Activated CD4-positive, alpha-beta memory T cell treated with anti-CD3 and anti-CD28 coated beads for 36 hours (primary cell): ENCODE measurements around the gene OR52K1. TPM values are rescaled to one million over a fixed set of nuclear protein-coding genes. Genes with fewer than 3 reads are reported as not detected.
"Not testable (repeated sequence)": the region's sequence is repeated elsewhere in the genome, so short reads cannot be mapped to it uniquely, and the experiment has no call there.

Source experiments
- CTCF ChIA-PET: fragments of 350-600 bp; sonication (Branson Sonifier 250); formaldehyde crosslinking; loops from one replicate; lab custom pipeline; 2021; ENCODE audit warnings: antibody characterized with exemption, inconsistent platforms; lab: Charles Lee
- POLR2A ChIA-PET: fragments of 350-600 bp; sonication (Branson Sonifier 250); formaldehyde crosslinking; loops from one replicate; lab custom pipeline; 2021; ENCODE audit warnings: antibody characterized with exemption; lab: Charles Lee
- DNase-seq: peaks from one replicate; pipeline ENCODE4 v3.0.0-alpha.2; 2020
- H3K27ac Mint-ChIP-seq: one replicate; pipeline ENCODE4 v1.8.0; 2021; ENCODE audit warnings: mixed read lengths
- H3K27me3 Mint-ChIP-seq: one replicate; pipeline ENCODE4 v1.8.0; 2021; ENCODE audit warnings: mixed read lengths
- H3K36me3 Mint-ChIP-seq: one replicate; pipeline ENCODE4 v1.8.0; 2021; ENCODE audit warnings: mixed read lengths
- H3K4me1 Mint-ChIP-seq: one replicate; pipeline ENCODE4 v1.8.0; 2021; ENCODE audit warnings: low read depth, mixed read lengths
- H3K4me3 Mint-ChIP-seq: one replicate; pipeline ENCODE4 v1.8.0; 2021; ENCODE audit warnings: mild to moderate bottlenecking, mixed read lengths
- H3K9me3 Mint-ChIP-seq: one replicate; pipeline ENCODE4 v1.8.0; 2021; ENCODE audit warnings: mixed read lengths
- intact Hi-C: fragments of 100-400 bp; cut with micrococcal nuclease; formaldehyde crosslinking; loops from one replicate; pipeline ENCODE4 v1.15.1; 2023
- total RNA-seq, 2 experiments: library from RNA; stranded (reverse); gene quantifications; one replicate each; pipeline ENCODE4 v1.2.3, GENCODE V29; 2021

The OR52K1 gene
- total RNA-seq, 2 experiments from 2014 or later = not detected

- Mint-ChIP-seq H3K36me3 (no peaks in the 10 kb centered on the region), H3K9me3 (peaks cover 4% of the 10 kb centered on the region), H3K4me3 (no peak overlapping the region), H3K27me3 (peaks cover 8% of the 10 kb centered on the region), H3K27ac (no peak overlapping the region), H3K4me1 (peaks cover 6% of the 10 kb centered on the region)
- POLR2A ChIA-PET = no interaction called here
- peak; percentile 14 for DNase-seq
- CTCF ChIA-PET = interaction anchor here (5.4 kb wide), 1 partner anchor 310 kb away, joined by 83 read pairs; no protein-coding TSS in a partner anchor
- intact Hi-C loops = no loop called here
Observed at GRCh38 chr11:4495487-4495886, 13.0 kb downstream of the OR52K1 start.

- Mint-ChIP-seq H3K4me1 (peaks cover 6% of the 10 kb centered on the region), H3K36me3 (no peaks in the 10 kb centered on the region), H3K9me3 (peaks cover 4% of the 10 kb centered on the region), H3K27ac (no peak overlapping the region), H3K27me3 (peaks cover 8% of the 10 kb centered on the region), H3K4me3 (no peak overlapping the region)
- ChIA-PET POLR2A (no interaction called here), CTCF (interaction anchor here (5.4 kb wide), 1 partner anchor 310 kb away, joined by 83 read pairs; no protein-coding TSS in a partner anchor)
- DNase-seq = no peak
- intact Hi-C loops = no loop called here
Observed at GRCh38 chr11:4495986-4496385, 13.5 kb downstream of the OR52K1 start.

GRCh38 chr11:4496557-4497248, 14.3 kb downstream of the OR52K1 start:
- H3K4me3 Mint-ChIP-seq = no peak overlapping the region
- H3K27ac Mint-ChIP-seq = no peak overlapping the region
- no peak for DNase-seq
- intact Hi-C loops = no loop called here
- ChIA-PET CTCF (interaction anchor here (5.4 kb wide), 1 partner anchor 311 kb away, joined by 83 read pairs; no protein-coding TSS in a partner anchor), POLR2A (no interaction called here)
- H3K4me1 Mint-ChIP-seq = peaks cover 6% of the 10 kb centered on the region
- peaks cover 7% of the 10 kb centered on the region for H3K27me3 Mint-ChIP-seq
- H3K9me3 Mint-ChIP-seq = peaks cover under 1% of the 10 kb centered on the region
- H3K36me3 Mint-ChIP-seq = no peaks in the 10 kb centered on the region

- CTCF ChIA-PET = no interaction called here
Observed at GRCh38 chr11:4508886-4509285, 26.4 kb downstream of the OR52K1 start.

GRCh38 chr11:4511282-4512245, 29.1 kb downstream of the OR52K1 start:
- ChIA-PET POLR2A (no interaction called here), CTCF (no interaction called here)
- no peaks in the 10 kb centered on the region for H3K9me3 Mint-ChIP-seq
- no peaks in the 10 kb centered on the region for H3K4me1 Mint-ChIP-seq
- H3K36me3 Mint-ChIP-seq = no peaks in the 10 kb centered on the region
- intact Hi-C loops = no loop called here
- H3K27ac Mint-ChIP-seq = no peak overlapping the region
- DNase-seq = no peak
- H3K4me3 Mint-ChIP-seq = no peak overlapping the region
- peaks cover 14% of the 10 kb centered on the region for H3K27me3 Mint-ChIP-seq

More at GRCh38 chr11:4508886-4509285, 26.4 kb downstream of the OR52K1 start:
- H3K27me3 Mint-ChIP-seq = peaks cover 21% of the 10 kb centered on the region
- no peaks in the 10 kb centered on the region for H3K36me3 Mint-ChIP-seq
- H3K27ac Mint-ChIP-seq = no peak overlapping the region
- no peak overlapping the region for H3K4me3 Mint-ChIP-seq
- H3K4me1 Mint-ChIP-seq = no peaks in the 10 kb centered on the region
- POLR2A ChIA-PET = no interaction called here
- intact Hi-C loops = no loop called here
- DNase-seq = no peak
- no peaks in the 10 kb centered on the region for H3K9me3 Mint-ChIP-seq

- Mint-ChIP-seq H3K4me1 (no peaks in the 10 kb centered on the region), H3K27ac (no peak overlapping the region), H3K27me3 (peaks cover 3% of the 10 kb centered on the region), H3K4me3 (no peak overlapping the region), H3K36me3 (no peaks in the 10 kb centered on the region), H3K9me3 (no peaks in the 10 kb centered on the region)
- CTCF ChIA-PET = no interaction called here
- POLR2A ChIA-PET = no interaction called here
- intact Hi-C loops = no loop called here
- DNase-seq = no peak
Observed at GRCh38 chr11:4514196-4514595, 31.8 kb downstream of the OR52K1 start.

- peaks cover 16% of the 10 kb centered on the region for H3K27me3 Mint-ChIP-seq
- H3K4me1 Mint-ChIP-seq = no peaks in the 10 kb centered on the region
- H3K9me3 Mint-ChIP-seq = no peaks in the 10 kb centered on the region
- H3K4me3 Mint-ChIP-seq = no peak overlapping the region
- ChIA-PET CTCF (interaction anchor here (1.4 kb wide), 1 partner anchor 18 kb away, joined by 4 read pairs; no protein-coding TSS in a partner anchor), POLR2A (no interaction called here)
- intact Hi-C loops = no loop called here
- DNase-seq = no peak
- H3K27ac Mint-ChIP-seq = no peak overlapping the region
- no peaks in the 10 kb centered on the region for H3K36me3 Mint-ChIP-seq
Observed at GRCh38 chr11:4522339-4522738, 39.9 kb downstream of the OR52K1 start.

GRCh38 chr11:4522752-4523151, 40.3 kb downstream of the OR52K1 start:
- ChIA-PET CTCF (interaction anchor here (1.4 to 1.5 kb wide), 2 partner anchors 18 to 336 kb away, joined by 4 to 7 read pairs; no protein-coding TSS in a partner anchor), POLR2A (no interaction called here)
- H3K4me1 Mint-ChIP-seq = no peaks in the 10 kb centered on the region
- no peaks in the 10 kb centered on the region for H3K9me3 Mint-ChIP-seq
- peaks cover 16% of the 10 kb centered on the region for H3K27me3 Mint-ChIP-seq
- H3K4me3 Mint-ChIP-seq = no peak overlapping the region
- no peaks in the 10 kb centered on the region for H3K36me3 Mint-ChIP-seq
- intact Hi-C loops = no loop called here
- H3K27ac Mint-ChIP-seq = no peak overlapping the region
- DNase-seq = no peak

- no peaks in the 10 kb centered on the region for H3K36me3 Mint-ChIP-seq
- CTCF ChIA-PET = interaction anchor here (1.5 kb wide), 1 partner anchor 337 kb away, joined by 7 read pairs; no protein-coding TSS in a partner anchor
Observed at GRCh38 chr11:4523666-4524065, 41.2 kb downstream of the OR52K1 start.

GRCh38 chr11:4527926-4528325, 45.5 kb downstream of the OR52K1 start:
- Mint-ChIP-seq H3K27me3 (peaks cover 21% of the 10 kb centered on the region), H3K36me3 (no peaks in the 10 kb centered on the region), H3K9me3 (no peaks in the 10 kb centered on the region), H3K27ac (no peak overlapping the region), H3K4me1 (no peaks in the 10 kb centered on the region), H3K4me3 (no peak overlapping the region)
- ChIA-PET CTCF (interaction anchor here (0.9 to 2.2 kb wide), 2 partner anchors 12 to 340 kb away, joined by 3 to 4 read pairs; no protein-coding TSS in a partner anchor), POLR2A (no interaction called here)
- DNase-seq = no peak
- intact Hi-C loops = no loop called here

More at GRCh38 chr11:4523666-4524065, 41.2 kb downstream of the OR52K1 start:
- Mint-ChIP-seq H3K27me3 (peaks cover 22% of the 10 kb centered on the region), H3K27ac (no peak overlapping the region), H3K4me1 (no peaks in the 10 kb centered on the region), H3K4me3 (no peak overlapping the region), H3K9me3 (no peaks in the 10 kb centered on the region)
- POLR2A ChIA-PET = no interaction called here
- DNase-seq = no peak
- intact Hi-C loops = no loop called here

- H3K9me3 Mint-ChIP-seq, POLR2A ChIA-PET, H3K4me3 Mint-ChIP-seq, H3K36me3 Mint-ChIP-seq, H3K27ac Mint-ChIP-seq, intact Hi-C loops, DNase-seq, H3K4me1 Mint-ChIP-seq: not testable (repeated sequence)
- H3K27me3 Mint-ChIP-seq = peaks cover 16% of the 10 kb centered on the region
- CTCF ChIA-PET = interaction anchor here (1.9 kb wide), 1 partner anchor 345 kb away, joined by 7 read pairs; no protein-coding TSS in a partner anchor
Observed at GRCh38 chr11:4531686-4532085, 49.2 kb downstream of the OR52K1 start.
